Measurements from ENCODE around the gene OASL.

DNA sequence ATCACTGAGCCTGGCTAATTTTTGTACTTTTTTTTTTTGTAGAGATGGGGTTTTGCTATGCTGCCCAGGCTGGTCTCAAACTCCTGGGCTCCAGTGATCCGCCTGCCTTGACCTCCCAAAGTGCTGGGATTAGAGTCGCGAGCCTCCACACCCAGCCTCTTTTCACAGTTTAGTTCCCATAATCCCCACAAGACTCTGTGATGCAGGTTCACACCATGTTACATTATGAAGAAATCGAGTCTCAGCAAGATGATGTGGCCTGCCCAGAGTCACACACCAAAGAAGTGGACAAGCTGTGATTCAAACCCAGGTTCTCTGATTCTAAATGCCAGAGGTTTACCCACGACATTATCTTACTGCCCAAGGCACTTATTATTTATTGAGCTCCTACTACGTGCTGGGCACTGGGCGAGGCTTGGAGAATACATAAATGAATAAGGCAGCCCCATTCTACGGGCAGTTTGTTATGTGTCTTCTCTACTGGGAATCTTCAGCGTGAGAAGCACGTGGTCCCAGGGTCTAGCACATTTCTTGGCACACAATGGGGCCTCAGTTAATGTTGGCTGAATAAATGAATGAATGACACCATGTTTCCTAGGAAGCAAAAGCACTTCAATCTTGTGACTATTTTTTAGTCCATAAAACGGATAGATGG, 23.5 kb upstream of the OASL start:
- TF ChIP-seq, protein P1, sequence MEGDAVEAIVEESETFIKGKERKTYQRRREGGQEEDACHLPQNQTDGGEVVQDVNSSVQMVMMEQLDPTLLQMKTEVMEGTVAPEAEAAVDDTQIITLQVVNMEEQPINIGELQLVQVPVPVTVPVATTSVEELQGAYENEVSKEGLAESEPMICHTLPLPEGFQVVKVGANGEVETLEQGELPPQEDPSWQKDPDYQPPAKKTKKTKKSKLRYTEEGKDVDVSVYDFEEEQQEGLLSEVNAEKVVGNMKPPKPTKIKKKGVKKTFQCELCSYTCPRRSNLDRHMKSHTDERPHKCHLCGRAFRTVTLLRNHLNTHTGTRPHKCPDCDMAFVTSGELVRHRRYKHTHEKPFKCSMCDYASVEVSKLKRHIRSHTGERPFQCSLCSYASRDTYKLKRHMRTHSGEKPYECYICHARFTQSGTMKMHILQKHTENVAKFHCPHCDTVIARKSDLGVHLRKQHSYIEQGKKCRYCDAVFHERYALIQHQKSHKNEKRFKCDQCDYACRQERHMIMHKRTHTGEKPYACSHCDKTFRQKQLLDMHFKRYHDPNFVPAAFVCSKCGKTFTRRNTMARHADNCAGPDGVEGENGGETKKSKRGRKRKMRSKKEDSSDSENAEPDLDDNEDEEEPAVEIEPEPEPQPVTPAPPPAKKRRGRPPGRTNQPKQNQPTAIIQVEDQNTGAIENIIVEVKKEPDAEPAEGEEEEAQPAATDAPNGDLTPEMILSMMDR (IDR thresholded peaks at IDR 0.05; ENCODE audit: low read depth, low read length) = no peak
- TF ChIP-seq POLR2A (IDR thresholded peaks at IDR 0.05; ENCODE audit: extremely low read depth, insufficient read length) = no peak
- TF ChIP-seq, protein P2, sequence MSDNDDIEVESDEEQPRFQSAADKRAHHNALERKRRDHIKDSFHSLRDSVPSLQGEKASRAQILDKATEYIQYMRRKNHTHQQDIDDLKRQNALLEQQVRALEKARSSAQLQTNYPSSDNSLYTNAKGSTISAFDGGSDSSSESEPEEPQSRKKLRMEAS (IDR thresholded peaks at IDR 0.05; ENCODE audit: low read depth, low read length) = no peak
- TF ChIP-seq MYC (IDR thresholded peaks at IDR 0.05; ENCODE audit: low read depth, low read length) = no peak
